ENCODE results near the gene RAB3GAP2. TPM values are rescaled to one million over a fixed set of nuclear protein-coding genes. Genes with fewer than 3 reads are reported as not detected.

Gene RAB3GAP2
- total and polyA plus RNA-seq, 10 of the 15 experiments (the other 5 are each of a cell fraction or from before 2014, with no cell fraction given) = 11.9 to 51.1 (median 24.4) TPM

DNA sequence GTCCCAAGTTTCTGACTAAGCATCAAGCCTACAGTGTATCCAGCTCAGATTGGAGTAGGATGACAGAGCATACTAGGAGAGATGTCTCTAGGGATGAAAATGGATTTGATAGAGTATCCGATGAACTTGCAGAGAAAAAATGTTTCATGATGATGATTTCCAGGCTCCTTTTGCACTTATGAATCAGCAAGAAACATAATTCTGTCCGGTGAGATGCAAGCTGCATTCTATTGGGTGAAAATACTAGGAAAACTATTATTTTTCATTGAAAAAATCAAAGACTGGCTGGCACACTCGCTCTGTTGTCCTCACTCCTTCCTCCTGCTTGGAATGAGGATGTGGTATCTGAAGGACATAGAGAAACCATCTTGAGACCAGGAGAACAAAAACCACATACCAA is 35.4 kb upstream of the RAB3GAP2 start:
- POLR2A ChIA-PET = no interaction called here
- no peaks in the 10 kb centered on the region for H4K20me1 ChIP-seq (ENCODE audit: control insufficient read depth, insufficient read depth)
- no peak for FAIRE-seq
- RAD21 ChIA-PET (ENCODE audit: unreplicated experiment) = no interaction called here
- no peaks in the 10 kb centered on the region for H3K79me2 ChIP-seq (ENCODE audit: control insufficient read depth, insufficient read depth, low read length)
- WGBS (ENCODE audit: insufficient coverage, insufficient replicate concordance, low lambda C conversion rate, missing lambda C conversion rate) = 56% methylated on average over 3 of the region's 3 CpGs
- intact Hi-C loops (cut with micrococcal nuclease; ENCODE audit: unreplicated experiment) = no loop called here
- BruUV-seq (replicated peaks) = no TSS peak
- H3K9ac ChIP-seq (ENCODE audit: control insufficient read depth, insufficient read depth, low read length) = no peak overlapping the region
- SMC1A ChIA-PET (ENCODE audit: uncharacterized antibody, unreplicated experiment) = no interaction called here
- CTCF ChIA-PET = interaction anchor here (0.9 to 1.9 kb wide), 3 partner anchors 11 to 89 kb away, joined by 3 to 6 read pairs (median 3); no protein-coding TSS in a partner anchor
- H3K36me3 ChIP-seq (ENCODE audit: control insufficient read depth in 2 of 2, insufficient read depth in 2 of 2, low read length in 1 of 2) = no peaks in the 10 kb centered on the region
- no peak overlapping the region for H3K4me3 ChIP-seq
- H2AFZ ChIP-seq (ENCODE audit: control insufficient read depth, low read depth, low read length) = no peak overlapping the region
- TF ChIP-seq, protein P1, sequence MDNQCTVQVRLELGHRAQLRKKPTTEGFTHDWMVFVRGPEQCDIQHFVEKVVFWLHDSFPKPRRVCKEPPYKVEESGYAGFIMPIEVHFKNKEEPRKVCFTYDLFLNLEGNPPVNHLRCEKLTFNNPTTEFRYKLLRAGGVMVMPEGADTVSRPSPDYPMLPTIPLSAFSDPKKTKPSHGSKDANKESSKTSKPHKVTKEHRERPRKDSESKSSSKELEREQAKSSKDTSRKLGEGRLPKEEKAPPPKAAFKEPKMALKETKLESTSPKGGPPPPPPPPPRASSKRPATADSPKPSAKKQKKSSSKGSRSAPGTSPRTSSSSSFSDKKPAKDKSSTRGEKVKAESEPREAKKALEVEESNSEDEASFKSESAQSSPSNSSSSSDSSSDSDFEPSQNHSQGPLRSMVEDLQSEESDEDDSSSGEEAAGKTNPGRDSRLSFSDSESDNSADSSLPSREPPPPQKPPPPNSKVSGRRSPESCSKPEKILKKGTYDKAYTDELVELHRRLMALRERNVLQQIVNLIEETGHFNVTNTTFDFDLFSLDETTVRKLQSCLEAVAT (IDR thresholded peaks at IDR 0.05) = no peak
- TF ChIP-seq FOXM1 (IDR thresholded peaks at IDR 0.05; ENCODE audit: low read depth, low read length) = no peak
- in situ Hi-C loops (cut with MboI) = no loop called here
- DNase-seq (ENCODE audit: low read depth, low spot score) = no peak
- no peak overlapping the region for H3K4me2 ChIP-seq (ENCODE audit: control insufficient read depth, insufficient read depth)
- H3K27me3 ChIP-seq (replicated peaks in 1 of 2; ENCODE audit: control insufficient read depth in 2 of 2, insufficient read depth in 2 of 2, low read length in 1 of 2) = no peaks in the 10 kb centered on the region; a peak in 1 of 4 replicates
- H3K27ac ChIP-seq (ENCODE audit: control insufficient read depth, insufficient read depth) = no peak overlapping the region
- no peaks in the 10 kb centered on the region for H3K9me3 ChIP-seq (replicated peaks; ENCODE audit: control insufficient read depth, insufficient read depth, low read length)
- H3K4me1 ChIP-seq (ENCODE audit: control insufficient read depth, insufficient read depth, low read length) = no peaks in the 10 kb centered on the region
- no peak for ATAC-seq

DNA sequence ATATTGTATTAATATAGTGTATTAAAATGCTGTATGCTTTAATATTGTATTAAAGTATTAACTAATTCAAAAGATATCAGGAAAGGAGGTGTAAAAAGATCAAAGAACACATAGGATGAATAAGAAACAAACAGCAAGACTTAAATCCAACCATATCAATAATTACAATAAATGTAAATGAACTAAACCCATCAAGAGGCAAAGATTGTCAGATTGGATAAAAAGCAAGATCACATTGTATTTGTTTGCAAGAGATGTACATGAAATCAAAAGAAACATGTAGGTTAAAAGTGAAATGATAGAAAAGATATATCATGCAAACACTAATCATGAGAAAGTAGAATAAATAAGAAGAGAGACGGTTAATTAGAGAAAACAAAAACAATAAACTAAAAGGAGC is 34.1 kb upstream of the RAB3GAP2 start:
- POLR2A ChIA-PET = no interaction called here
- Histone ChIP-seq H3K9ac (ENCODE audit: control insufficient read depth, insufficient read depth, low read length) (no peak overlapping the region), H3K4me1 (ENCODE audit: control insufficient read depth, insufficient read depth, low read length) (no peaks in the 10 kb centered on the region), H3K79me2 (ENCODE audit: control insufficient read depth, insufficient read depth, low read length) (no peaks in the 10 kb centered on the region), H3K4me2 (ENCODE audit: control insufficient read depth, insufficient read depth) (no peak overlapping the region), H4K20me1 (ENCODE audit: control insufficient read depth, insufficient read depth) (no peaks in the 10 kb centered on the region), H3K36me3 (ENCODE audit: control insufficient read depth in 2 of 2, insufficient read depth in 2 of 2, low read length in 1 of 2) (no peaks in the 10 kb centered on the region), H3K4me3 (no peak overlapping the region), H2AFZ (ENCODE audit: control insufficient read depth, low read depth, low read length) (no peak overlapping the region), H3K27ac (ENCODE audit: control insufficient read depth, insufficient read depth) (no peak overlapping the region), H3K9me3 (replicated peaks; ENCODE audit: control insufficient read depth, insufficient read depth, low read length) (no peaks in the 10 kb centered on the region), H3K27me3 (replicated peaks in 1 of 2; ENCODE audit: control insufficient read depth in 2 of 2, insufficient read depth in 2 of 2, low read length in 1 of 2) (no peaks in the 10 kb centered on the region)
- no peak for ATAC-seq
- WGBS (ENCODE audit: insufficient coverage, insufficient replicate concordance, low lambda C conversion rate, missing lambda C conversion rate) = 100% methylated on average over 1 of the region's 1 CpG
- CTCF ChIA-PET = interaction anchor here (0.8 to 1.9 kb wide), 2 partner anchors 9 to 10 kb away, joined by 3 to 6 read pairs; no protein-coding TSS in a partner anchor
- FAIRE-seq = no peak
- in situ Hi-C loops (cut with MboI) (no loop called here), intact Hi-C loops (cut with micrococcal nuclease; ENCODE audit: unreplicated experiment) (no loop called here)
- RAD21 ChIA-PET (ENCODE audit: unreplicated experiment) = no interaction called here
- SMC1A ChIA-PET (ENCODE audit: uncharacterized antibody, unreplicated experiment) = interaction anchor here (0.7 kb wide), 1 partner anchor 347 kb away, joined by 3 read pairs; no protein-coding TSS in a partner anchor
- no TSS peak for BruUV-seq (replicated peaks)
- no peak for DNase-seq (ENCODE audit: low read depth, low spot score)
- TF ChIP-seq, protein P2, sequence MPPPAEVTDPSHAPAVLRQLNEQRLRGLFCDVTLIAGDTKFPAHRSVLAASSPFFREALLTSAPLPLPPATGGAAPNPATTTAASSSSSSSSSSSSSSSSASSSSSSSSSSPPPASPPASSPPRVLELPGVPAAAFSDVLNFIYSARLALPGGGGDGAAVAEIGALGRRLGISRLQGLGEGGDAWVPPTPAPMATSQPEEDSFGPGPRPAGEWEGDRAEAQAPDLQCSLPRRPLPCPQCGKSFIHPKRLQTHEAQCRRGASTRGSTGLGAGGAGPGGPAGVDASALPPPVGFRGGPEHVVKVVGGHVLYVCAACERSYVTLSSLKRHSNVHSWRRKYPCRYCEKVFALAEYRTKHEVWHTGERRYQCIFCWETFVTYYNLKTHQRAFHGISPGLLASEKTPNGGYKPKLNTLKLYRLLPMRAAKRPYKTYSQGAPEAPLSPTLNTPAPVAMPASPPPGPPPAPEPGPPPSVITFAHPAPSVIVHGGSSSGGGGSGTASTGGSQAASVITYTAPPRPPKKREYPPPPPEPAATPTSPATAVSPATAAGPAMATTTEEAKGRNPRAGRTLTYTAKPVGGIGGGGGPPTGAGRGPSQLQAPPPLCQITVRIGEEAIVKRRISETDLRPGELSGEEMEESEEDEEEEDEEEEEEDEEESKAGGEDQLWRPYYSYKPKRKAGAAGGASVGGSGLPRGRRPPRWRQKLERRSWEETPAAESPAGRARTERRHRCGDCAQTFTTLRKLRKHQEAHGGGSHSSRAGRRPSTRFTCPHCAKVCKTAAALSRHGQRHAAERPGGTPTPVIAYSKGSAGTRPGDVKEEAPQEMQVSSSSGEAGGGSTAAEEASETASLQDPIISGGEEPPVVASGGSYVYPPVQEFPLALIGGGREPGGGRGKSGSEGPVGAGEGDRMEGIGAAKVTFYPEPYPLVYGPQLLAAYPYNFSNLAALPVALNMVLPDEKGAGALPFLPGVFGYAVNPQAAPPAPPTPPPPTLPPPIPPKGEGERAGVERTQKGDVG (CRISPR knock-in tag; IDR thresholded peaks at IDR 0.05) = no peak
- TF ChIP-seq HCFC1 (IDR thresholded peaks at IDR 0.05; ENCODE audit: low read length) (no peak), CBFB (IDR thresholded peaks at IDR 0.05; ENCODE audit: low read depth) (no peak), SREBF1 (IDR thresholded peaks at IDR 0.05; ENCODE audit: low read length) (no peak)
- TF ChIP-seq, protein P3, sequence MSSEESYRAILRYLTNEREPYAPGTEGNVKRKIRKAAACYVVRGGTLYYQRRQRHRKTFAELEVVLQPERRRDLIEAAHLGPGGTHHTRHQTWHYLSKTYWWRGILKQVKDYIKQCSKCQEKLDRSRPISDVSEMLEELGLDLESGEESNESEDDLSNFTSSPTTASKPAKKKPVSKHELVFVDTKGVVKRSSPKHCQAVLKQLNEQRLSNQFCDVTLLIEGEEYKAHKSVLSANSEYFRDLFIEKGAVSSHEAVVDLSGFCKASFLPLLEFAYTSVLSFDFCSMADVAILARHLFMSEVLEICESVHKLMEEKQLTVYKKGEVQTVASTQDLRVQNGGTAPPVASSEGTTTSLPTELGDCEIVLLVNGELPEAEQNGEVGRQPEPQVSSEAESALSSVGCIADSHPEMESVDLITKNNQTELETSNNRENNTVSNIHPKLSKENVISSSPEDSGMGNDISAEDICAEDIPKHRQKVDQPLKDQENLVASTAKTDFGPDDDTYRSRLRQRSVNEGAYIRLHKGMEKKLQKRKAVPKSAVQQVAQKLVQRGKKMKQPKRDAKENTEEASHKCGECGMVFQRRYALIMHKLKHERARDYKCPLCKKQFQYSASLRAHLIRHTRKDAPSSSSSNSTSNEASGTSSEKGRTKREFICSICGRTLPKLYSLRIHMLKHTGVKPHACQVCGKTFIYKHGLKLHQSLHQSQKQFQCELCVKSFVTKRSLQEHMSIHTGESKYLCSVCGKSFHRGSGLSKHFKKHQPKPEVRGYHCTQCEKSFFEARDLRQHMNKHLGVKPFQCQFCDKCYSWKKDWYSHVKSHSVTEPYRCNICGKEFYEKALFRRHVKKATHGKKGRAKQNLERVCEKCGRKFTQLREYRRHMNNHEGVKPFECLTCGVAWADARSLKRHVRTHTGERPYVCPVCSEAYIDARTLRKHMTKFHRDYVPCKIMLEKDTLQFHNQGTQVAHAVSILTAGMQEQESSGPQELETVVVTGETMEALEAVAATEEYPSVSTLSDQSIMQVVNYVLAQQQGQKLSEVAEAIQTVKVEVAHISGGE (CRISPR knock-in tag; IDR thresholded peaks at IDR 0.05) = no peak
- TF ChIP-seq, protein P4, sequence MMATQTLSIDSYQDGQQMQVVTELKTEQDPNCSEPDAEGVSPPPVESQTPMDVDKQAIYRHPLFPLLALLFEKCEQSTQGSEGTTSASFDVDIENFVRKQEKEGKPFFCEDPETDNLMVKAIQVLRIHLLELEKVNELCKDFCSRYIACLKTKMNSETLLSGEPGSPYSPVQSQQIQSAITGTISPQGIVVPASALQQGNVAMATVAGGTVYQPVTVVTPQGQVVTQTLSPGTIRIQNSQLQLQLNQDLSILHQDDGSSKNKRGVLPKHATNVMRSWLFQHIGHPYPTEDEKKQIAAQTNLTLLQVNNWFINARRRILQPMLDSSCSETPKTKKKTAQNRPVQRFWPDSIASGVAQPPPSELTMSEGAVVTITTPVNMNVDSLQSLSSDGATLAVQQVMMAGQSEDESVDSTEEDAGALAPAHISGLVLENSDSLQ (IDR thresholded peaks at IDR 0.05) = no peak
